ENCODE measurements around the gene SLC22A2.
"Not testable (repeated sequence)": the region's sequence is repeated elsewhere in the genome, so short reads cannot be mapped to it uniquely, and the experiment has no call there.

SLC22A2 gene

DNA sequence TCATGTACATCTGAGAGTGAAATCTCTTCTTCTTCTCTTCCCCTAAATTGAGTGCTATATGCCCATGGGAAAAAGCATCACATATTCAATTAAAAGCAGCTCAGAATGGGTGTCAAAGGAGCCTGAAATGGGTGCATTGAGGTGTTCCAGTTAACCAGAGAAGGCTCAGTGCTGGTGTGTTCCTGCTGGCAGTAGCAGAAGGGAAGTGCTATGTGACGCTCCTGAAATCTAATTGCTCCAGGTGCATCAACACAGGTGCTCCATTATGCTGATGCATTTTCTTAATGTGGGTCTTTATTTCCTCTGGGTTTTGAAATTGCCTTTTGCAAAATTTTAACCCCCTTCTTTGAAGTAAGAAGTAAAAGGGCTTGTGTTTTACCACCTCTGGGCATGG is 17.9 kb downstream of the SLC22A2 start:
- no peak for DNase-seq

DNA sequence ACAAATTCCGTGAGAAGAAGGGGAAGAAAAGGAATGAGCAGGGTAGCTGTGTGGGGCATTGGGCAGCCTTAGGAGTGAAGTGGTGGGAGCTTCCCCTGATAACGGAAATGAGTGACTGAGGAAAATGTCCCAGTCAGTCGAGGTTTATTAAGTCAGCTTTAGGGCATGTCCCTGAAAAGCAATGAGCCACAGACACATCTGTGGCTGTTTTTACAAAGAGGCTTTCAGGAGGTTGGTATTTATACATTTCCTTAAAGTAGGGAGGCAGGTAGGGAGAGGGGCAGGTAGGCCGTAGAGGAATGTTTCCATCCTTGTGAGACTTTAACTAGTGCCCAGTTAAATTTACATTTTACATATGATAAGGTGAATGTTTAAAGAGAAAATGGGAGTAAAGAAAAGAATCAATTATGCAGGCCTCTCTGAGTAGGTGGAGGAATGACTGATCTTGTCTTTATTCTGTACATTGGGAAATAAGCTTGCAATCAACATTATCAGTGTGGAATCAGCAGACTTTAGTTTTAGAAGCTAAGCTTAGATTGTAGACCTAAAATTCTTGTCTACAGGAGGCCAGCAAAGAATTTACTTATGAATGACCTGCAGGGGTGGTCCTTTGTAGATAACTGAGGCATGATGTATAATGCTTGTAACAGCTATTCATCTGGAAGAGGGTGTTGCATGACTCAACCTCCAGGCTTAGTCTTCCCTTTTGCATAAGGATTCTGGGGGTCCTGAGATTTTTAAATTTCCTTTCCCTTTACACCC is 18.5 kb downstream of the SLC22A2 start:
- DNase-seq, result no peak

DNA sequence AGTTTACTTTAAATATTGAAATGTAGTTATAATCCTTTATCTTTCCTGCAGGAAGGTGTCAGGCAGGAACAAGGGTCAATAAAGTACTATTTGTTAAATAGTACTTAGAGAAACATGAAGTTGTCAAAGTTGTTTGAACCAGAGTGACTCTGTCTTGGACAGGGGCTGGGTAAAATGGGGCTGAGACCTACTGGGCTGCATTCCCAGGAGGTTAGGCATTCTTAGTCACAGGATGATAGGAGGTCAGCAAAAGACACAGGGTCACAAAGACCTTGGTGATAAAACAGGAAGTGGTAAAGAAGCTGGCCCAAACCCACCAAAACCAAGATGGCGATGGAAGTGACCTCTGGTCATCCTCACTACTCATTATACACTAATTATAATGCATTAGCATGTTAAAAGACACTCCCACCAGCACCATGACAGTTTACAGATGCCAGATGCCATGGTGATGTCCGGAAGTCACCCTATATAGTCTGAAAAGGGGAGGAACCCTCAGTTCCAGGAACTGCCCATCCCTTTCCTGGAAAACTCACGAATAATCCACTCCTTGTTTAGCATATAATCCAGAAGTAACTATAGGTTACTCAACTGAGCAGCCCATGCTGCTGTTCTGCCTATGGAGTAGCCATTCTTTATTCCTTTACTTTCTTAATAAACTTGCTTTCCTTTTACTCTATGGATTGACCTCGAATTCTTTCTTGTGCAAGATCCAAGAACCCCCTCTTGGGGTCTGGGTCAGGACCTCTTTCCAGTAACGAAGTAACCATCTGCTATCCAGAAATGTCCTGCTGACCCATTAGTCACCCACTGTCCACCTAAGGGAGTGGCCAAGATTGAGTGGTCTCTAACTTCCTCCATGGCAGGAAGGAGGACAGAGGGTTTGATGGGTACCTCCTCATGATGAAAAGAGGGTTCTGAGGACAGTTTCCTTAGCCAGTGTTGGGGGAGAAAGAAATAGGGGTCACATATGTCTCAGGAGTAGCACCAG is 19.6 kb downstream of the SLC22A2 start:
- DNase-seq, result no peak

DNA sequence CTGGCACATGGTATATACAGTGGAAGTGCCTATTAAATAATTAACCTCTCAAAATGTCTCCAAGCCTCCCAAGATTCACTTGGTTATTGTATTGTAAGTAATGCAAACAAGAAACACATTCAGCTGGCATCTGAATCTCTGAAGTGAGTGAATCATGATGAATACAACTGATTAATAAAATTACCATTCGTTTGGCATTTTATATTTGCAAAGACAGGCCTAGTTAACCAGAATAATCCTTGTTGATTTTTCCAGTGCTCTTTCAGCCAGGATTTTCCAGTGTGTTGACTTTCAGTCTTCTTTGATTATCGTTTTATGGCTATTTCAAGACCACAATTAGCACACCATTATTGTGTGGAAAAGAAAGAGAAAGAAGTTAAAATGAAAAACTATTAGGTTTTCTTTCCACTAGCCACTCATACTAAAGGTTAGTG is 20.3 kb downstream of the SLC22A2 start:
- no peak for DNase-seq

DNA sequence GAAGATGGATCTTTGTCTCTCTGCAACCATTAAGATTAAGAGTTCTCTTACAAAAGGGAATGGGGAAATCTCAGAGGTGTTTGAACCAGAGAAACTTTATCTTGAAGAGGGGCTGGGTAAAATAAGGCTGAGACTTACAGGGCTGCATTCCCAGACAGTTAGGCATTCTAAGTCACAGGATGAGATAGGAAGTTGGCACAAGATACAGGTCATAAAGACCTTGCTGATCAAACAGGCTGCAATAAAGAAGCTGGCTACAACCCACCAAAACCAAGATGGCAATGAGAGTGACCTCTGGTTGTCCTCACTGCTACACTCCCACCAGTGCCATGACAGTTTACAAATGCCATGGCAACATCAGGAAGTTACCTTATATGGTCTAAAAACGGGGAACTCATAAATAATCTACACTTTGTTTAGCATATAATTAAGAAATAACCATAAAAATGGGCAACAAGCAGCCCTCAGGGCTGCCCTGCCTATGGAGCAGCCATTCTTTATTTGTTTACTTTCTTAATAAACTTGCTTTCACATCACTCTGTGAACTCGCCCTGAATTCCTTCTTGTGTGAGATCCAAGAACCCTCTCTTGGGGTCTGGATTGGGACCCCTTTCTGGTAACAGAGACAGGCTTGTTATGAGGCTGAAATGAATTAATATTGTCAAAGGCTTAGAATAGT is 20.9 kb downstream of the SLC22A2 start:
- not testable (repeated sequence) for DNase-seq

DNA sequence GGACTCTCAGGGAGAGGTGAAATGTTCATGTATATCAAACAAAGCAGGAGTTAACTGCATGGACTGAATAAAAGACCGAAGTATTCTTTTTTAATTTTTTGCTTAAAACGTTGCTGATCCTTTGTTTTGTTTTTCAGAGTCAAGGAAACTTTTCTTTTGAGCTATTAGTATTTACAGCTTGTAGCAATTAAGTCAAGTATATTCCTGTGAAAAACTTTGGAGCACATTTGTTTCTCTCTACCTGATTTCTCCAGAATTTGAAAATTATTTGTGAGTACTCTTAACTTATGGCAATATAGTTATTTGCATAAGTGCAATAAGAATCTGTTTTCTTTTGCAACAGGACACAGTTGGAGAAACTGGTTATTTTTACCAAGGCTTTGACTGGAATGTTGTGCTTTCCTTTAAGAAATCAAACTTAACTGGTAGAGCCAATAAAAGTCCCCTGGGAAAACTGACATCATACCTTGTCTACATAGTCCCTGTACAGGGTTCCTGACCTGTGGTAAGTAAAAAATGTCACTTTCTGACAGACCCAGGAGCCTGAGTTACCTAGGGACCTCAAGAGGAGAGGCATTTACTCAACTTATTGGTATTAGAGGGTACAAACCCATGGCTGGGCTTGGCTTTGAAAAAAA is 22.3 kb downstream of the SLC22A2 start:
- DNase-seq, result not testable (repeated sequence)

DNA sequence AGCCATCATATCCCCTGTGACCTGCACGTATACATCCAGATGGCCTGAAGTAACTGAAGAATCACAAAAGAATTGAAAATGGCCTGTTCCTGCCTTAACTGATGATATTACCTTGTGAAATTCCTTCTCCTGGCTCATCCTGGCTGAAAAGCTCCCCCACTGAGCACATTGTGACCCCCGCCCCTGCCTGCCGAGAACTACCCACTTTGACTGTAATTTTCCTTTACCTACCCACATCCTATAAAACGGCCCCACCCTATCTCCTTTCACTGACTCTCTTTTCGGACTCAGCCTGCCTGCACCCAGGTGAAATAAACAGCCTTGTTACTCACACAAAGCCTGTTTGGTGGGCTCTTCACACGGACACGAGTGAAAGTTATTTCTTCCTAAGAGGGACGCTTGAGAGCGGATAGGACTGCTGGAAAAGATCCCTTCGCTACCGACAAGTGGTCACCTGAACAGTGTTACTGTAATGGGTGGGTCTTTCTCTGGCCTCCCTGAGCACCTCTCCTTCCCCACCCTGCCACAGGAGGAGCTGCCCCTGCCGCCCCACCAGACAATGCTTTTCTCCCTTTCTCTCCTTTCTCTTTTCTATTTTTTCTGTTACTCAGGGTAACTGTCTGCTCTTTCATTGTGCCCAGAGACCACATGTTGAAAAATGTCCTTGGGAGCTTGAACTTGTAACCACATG is 24.5 kb downstream of the SLC22A2 start:
- not testable (repeated sequence) for DNase-seq

DNA sequence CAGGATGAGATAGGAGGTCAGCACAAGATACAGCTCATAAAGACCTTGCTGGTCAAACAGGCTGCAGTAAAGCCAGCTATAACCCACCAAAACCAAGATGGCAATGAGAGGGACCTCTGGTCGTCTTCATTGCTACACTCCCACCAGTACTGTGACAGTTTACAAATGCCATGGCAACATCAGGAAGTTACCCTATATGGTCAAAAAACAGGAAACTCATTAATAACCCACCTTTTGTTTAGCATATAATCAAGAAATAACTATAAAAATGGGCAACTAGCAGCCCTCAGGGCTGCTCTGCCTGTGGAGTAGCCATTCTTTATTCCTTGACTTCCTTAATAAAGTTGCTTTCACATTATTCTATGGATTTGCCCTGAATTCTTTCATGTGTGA is 30.9 kb downstream of the SLC22A2 start:
- DNase-seq, result no peak

DNA sequence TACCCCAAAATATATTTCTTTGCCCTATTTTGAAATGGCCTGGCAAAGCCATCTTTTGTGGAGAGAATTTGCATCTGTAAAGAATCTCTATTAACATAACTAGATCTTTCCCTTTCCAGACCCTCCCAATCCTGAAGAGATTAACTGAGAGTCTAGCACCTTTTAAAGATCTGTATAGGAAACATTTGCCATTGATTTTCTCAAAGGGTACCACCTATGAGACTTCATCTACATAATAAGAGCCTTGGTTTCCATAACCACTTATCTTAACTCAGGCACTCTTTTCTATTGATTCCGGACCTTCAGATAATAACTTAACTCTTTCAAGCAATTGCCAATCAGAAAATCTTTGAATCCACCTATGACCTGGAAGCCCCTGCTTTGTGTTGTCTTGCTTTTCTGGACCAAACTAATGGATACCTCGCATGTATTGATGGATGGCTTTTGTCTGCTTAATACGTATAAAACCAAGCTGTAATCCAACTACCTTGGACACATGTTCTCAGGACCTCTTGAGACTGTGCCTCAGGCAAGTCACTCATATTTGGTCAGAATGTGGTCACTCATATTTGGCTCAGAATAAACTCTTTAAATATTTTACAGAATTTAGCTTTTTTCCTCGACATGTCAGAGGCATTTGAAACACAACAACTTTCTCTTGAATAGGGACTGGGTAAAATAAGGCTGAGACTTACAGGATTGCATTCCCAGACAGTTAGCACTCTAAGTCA is 31.4 kb downstream of the SLC22A2 start:
- DNase-seq, result no peak

DNA sequence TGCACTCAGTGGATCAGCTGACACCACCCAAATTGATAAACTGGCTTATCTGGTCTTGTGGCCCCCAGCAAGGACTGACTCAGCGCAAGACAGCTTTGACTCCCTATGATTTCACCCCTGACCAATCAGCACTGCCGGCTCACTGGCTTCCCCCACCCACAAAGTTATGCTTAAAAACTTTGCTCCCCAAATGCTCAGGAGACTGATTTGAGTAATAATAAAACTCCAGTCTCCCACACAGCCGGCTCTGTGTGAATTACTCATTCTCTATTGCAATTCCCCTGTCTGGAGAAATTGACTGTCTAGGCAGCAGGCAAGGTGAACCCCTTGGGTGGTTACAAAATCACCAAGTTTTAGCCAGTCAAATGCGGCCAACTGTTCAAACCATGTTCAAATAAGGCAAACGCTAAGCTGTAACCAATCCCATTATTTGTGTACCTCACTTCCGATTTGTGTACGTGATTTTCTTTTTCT is 32.5 kb downstream of the SLC22A2 start:
- no peak for DNase-seq

DNA sequence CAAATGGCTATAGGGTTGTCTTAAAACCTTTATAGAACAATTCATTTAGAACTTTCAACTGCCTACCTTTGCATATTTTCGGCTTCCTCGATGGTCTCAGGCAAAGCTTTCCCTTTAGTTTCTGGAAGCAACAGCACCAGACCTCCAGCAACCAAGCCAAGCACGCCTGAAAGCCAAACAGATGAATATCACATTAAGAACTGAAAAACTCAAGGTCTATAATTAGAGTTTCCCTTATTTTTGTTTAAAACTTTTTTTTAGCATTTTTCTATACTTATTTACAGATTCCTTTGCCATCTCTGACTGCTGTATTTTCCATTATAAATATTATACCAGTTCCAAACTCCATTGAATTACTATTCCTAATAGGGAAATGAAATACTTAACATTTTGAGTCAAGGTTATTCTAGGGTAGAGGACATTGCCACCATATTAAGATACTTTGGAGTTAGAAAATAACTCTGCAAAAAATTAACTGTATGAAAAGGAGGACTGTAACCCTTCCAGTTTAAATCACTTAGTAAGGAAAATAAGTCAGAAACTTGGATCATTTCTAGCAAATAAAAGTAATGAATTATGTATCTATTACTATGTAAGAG is 33.9 kb downstream of the SLC22A2 start:
- no peak for DNase-seq

DNA sequence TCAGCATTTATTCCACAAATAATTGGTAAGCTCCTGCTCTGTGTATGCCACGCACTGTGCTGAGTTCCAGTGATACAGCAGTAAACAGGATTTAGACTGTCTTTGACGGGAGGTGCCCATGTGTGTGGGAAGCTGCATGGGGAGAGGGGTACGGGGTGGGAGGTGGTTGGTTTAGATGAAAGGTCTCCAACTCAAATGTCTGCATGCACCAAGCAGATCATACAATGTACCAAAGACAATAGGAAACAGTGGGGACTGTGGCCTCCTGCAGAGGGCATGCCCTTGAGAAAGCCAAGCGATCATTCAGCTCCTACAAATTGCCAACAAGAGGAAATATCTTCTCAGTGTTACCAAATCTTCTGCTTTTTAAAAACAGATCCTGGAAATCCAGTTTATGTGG is 36.1 kb downstream of the SLC22A2 start:
- no peak for DNase-seq

DNA sequence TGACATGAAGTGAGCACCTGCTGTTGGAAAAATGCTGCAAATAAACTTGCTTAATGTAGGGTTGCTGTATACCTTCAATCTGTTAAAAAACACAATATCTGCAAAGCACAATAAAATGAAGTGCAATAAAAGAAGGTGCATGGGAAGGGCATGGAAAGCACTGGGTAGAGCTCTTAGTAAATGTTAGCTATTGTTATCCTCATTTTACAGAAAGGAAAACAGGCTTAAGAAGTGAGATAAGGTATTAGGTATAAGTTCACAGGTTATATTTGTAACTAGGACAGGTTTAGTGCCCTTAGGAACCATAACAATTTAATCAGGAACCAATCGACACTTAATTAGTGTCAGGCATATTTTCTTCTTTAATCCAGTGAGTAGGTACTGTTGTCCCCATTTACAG is 36.7 kb downstream of the SLC22A2 start:
- DNase-seq, result no peak

DNA sequence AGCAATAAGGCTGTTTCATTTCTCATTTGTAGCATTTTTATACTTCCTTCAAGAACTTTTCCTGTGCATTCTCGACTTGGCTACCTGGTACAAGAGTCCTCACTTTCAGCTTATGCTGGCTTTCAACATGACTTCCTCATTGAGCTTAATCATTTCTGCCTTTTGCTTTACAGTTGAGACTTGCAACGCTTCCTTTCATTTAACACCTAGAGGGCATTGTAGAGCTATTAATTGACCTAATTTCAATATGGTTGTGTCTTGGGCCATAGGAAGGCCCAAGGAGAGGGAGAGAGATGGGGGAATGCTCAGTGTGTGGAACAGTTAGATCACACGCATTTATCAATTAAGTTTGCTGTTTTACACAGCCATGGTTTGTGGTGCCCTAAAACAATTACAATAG is 37.2 kb downstream of the SLC22A2 start:
- no peak for DNase-seq

DNA sequence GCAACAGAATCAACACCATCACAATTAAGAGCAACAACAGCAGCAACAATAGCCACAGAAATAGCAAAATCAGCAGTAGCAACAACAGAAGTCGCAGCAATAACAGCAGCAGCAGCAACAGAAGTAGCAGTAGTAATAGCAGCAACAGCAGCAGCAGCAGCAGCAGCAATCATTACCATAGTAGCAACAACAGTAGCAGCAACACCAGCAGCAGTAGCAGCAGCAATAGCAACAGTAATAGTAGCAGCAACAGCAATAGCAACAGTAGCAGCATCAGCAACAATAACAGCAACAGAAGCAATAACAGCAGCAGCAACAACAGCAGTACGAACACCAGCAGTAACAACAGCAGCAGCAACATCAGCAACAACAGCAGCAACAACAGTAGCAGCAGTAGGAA is 39.8 kb downstream of the SLC22A2 start:
- no peak for DNase-seq

DNA sequence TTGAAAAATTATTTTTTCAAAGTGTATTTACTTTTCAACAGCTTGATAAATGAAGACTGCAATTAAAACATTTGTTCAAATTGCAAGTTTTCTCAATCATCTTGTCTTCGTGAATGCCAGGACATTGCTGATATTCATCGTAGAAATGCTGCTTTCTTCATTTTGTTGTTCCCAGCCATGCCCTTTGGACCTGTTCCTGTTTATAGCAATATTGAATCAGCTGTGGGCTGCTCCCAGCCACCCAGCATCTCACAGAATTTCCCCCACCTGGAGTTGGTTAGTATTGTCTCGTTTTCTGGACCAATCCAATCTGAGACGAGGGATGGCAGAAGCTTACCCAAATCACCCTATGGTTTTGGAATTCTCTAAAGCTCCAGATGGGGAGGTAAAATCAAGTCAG is 40.8 kb downstream of the SLC22A2 start:
- no peak for DNase-seq

DNA sequence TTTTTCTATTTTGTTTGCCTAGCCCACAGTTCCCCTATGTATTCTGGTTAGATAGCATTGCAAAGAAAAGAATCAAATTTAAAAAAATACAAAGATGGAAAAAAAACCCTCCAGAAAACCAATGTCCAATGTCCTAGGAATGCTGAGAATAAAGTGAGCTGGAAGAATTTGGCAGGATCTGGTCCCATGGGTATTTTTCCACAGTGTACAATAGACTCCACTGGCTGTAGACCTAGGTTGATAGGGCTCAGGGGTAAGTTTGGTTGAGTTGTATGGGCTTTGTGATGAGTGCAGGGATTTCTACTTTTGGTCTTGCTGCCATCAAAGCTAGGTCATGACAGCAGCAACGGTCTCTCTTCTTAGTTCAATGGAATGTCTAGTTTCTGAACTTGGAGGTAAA is 41.5 kb downstream of the SLC22A2 start:
- no peak for DNase-seq

DNA sequence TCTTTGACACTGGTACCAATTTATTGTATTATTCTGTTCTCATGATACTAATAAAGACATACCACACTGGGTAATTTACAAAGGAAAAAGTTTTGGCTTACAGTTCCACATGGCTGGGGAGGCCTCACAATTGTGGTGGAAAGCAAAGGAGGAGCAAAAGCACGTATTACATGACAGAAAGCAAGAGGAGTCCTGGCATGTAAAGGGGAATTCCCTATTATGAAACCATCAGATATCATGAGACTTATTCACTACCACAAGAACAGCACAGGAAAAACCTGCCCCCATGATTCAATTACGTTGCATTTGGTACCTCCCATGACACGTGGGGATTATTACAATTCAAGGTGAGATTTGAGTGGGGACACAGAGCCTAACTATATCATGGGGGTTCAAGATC is 43.4 kb downstream of the SLC22A2 start:
- DNase-seq, result no peak

DNA sequence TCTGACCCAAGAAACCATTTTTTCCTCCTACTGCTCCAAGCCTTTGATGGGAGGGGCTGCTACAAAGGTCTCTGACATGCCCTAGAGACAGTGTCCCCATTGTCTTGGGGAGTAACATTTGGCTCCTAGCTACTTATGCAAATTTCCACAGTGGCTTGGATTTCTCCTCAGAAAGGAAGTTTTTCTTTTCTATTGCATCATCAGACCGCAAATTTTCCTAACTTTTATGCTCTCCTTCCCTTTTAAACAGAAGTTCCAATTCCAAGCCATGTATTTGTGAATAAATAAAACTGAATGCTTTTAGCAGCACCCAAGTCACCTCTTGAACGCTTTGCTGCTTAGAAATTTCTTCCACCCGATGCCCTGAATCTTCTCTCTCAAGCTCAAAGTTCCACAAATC is 51.0 kb downstream of the SLC22A2 start:
- DNase-seq, result no peak

DNA sequence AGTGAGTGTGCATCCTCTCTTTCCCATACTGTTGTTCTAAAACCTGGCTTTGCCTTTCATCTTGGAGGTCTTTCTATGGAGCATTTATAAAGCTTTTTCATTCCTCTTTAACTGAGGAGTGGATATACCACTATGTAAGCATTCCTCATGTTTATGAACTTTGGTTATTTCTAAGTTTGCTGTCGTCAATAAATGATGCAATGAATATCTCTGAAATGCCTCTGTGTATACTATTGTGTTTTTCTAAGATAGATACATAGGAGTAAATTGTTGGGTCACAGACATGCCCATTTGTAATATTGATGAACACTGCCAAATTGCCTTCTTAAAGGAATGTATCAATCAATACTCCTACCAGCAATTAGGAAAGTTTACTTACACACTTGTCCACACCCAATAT is 53.9 kb downstream of the SLC22A2 start:
- DNase-seq, result no peak

DNA sequence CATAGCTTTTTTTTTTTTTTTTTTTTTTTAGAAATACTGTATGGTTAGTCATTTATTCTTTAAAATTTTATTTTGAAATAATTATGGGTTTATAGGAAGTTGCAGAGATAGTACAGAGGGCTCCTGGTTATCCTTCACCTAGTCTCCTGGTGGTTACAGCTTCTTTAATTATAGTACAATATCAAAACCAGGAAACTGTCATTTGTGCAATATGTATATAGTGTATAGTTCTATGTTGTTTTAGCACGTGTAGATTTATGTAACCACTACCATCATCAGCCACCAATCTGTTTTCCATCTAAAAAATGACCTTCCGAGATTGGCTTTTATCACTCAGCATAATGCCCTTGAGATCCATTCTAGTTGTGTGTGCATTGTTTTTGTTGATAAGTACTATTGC is 54.7 kb downstream of the SLC22A2 start:
- DNase-seq, result no peak

Measured in KG1 (cell line).